ENCODE results near the gene TRABD.
"Not testable (repeated sequence)": the region's sequence is repeated elsewhere in the genome, so short reads cannot be mapped to it uniquely, and the experiment has no call there.

The TRABD gene

GRCh38 chr22:50185375-50186087 lies at the start of gene TRABD:
Gene TRABD (plus strand): TSS chr22:50185913. CDS start chr22:50193061, 7,148 bp downstream.
- H3K4me1 ChIP-seq (ENCODE audit: control insufficient read depth, insufficient read depth, low read length) = no peaks in the 10 kb centered on the region
- no peaks in the 10 kb centered on the region for H3K9me3 ChIP-seq (ENCODE audit: control insufficient read depth, insufficient read depth, low read length)
- peak within 1 kb of the TSS; percentile 70 for H3K4me3 ChIP-seq (ENCODE audit: low read depth, low read length)
- no peaks in the 10 kb centered on the region for H3K27me3 ChIP-seq (ENCODE audit: control insufficient read depth, insufficient read depth, low read length)
- H3K9ac ChIP-seq (ENCODE audit: low read depth, low read length) = peak within 1 kb of the TSS; percentile 24
- peaks cover 7% of the 10 kb centered on the region for H3K36me3 ChIP-seq (ENCODE audit: control insufficient read depth, insufficient read depth, low read length)

- H3K36me3 ChIP-seq (ENCODE audit: control insufficient read depth, insufficient read depth, low read length) = no peaks in the 10 kb centered on the region
- no peaks in the 10 kb centered on the region for H3K27me3 ChIP-seq (ENCODE audit: control insufficient read depth, insufficient read depth, low read length)
- H3K9ac ChIP-seq (ENCODE audit: low read depth, low read length) = no peak overlapping the region
- H3K9me3 ChIP-seq (ENCODE audit: control insufficient read depth, insufficient read depth, low read length) = no peaks in the 10 kb centered on the region
- no peak overlapping the region for H3K4me3 ChIP-seq (ENCODE audit: low read depth, low read length)
- H3K4me1 ChIP-seq (ENCODE audit: control insufficient read depth, insufficient read depth, low read length) = no peaks in the 10 kb centered on the region
These were observed 49.1 kb upstream of the TRABD start for GRCh38 chr22:50136581-50137015.

GRCh38 chr22:50137277-50137676 lies 48.4 kb upstream of the TRABD start:
- H3K27me3 ChIP-seq (ENCODE audit: control insufficient read depth, insufficient read depth, low read length); H3K9ac ChIP-seq (ENCODE audit: low read depth, low read length); H3K4me3 ChIP-seq (ENCODE audit: low read depth, low read length); H3K9me3 ChIP-seq (ENCODE audit: control insufficient read depth, insufficient read depth, low read length); H3K4me1 ChIP-seq (ENCODE audit: control insufficient read depth, insufficient read depth, low read length); H3K36me3 ChIP-seq (ENCODE audit: control insufficient read depth, insufficient read depth, low read length): not testable (repeated sequence)

GRCh38 chr22:50138041-50138440 lies 47.7 kb upstream of the TRABD start:
- no peaks in the 10 kb centered on the region for H3K27me3 ChIP-seq (ENCODE audit: control insufficient read depth, insufficient read depth, low read length)
- H3K4me1 ChIP-seq (ENCODE audit: control insufficient read depth, insufficient read depth, low read length) = no peaks in the 10 kb centered on the region
- no peak overlapping the region for H3K9ac ChIP-seq (ENCODE audit: low read depth, low read length)
- H3K4me3 ChIP-seq (ENCODE audit: low read depth, low read length) = no peak overlapping the region
- H3K36me3 ChIP-seq (ENCODE audit: control insufficient read depth, insufficient read depth, low read length) = no peaks in the 10 kb centered on the region
- H3K9me3 ChIP-seq (ENCODE audit: control insufficient read depth, insufficient read depth, low read length) = no peaks in the 10 kb centered on the region

GRCh38 chr22:50138988-50139387 lies 46.7 kb upstream of the TRABD start:
- H3K9ac ChIP-seq (ENCODE audit: low read depth, low read length) = no peak overlapping the region
- H3K9me3 ChIP-seq (ENCODE audit: control insufficient read depth, insufficient read depth, low read length) = no peaks in the 10 kb centered on the region
- no peaks in the 10 kb centered on the region for H3K36me3 ChIP-seq (ENCODE audit: control insufficient read depth, insufficient read depth, low read length)
- no peaks in the 10 kb centered on the region for H3K4me1 ChIP-seq (ENCODE audit: control insufficient read depth, insufficient read depth, low read length)
- H3K4me3 ChIP-seq (ENCODE audit: low read depth, low read length) = no peak overlapping the region
- no peaks in the 10 kb centered on the region for H3K27me3 ChIP-seq (ENCODE audit: control insufficient read depth, insufficient read depth, low read length)

- no peaks in the 10 kb centered on the region for H3K4me1 ChIP-seq (ENCODE audit: control insufficient read depth, insufficient read depth, low read length)
- no peak overlapping the region for H3K4me3 ChIP-seq (ENCODE audit: low read depth, low read length)
- no peaks in the 10 kb centered on the region for H3K27me3 ChIP-seq (ENCODE audit: control insufficient read depth, insufficient read depth, low read length)
- H3K9me3 ChIP-seq (ENCODE audit: control insufficient read depth, insufficient read depth, low read length) = no peaks in the 10 kb centered on the region
- H3K9ac ChIP-seq (ENCODE audit: low read depth, low read length) = no peak overlapping the region
- H3K36me3 ChIP-seq (ENCODE audit: control insufficient read depth, insufficient read depth, low read length) = no peaks in the 10 kb centered on the region
These were observed 45.8 kb upstream of the TRABD start for GRCh38 chr22:50139843-50140415.

GRCh38 chr22:50140615-50141014 lies 45.1 kb upstream of the TRABD start:
- Histone ChIP-seq H3K27me3 (ENCODE audit: control insufficient read depth, insufficient read depth, low read length) (no peaks in the 10 kb centered on the region), H3K9ac (ENCODE audit: low read depth, low read length) (no peak overlapping the region), H3K4me1 (ENCODE audit: control insufficient read depth, insufficient read depth, low read length) (no peaks in the 10 kb centered on the region), H3K9me3 (ENCODE audit: control insufficient read depth, insufficient read depth, low read length) (no peaks in the 10 kb centered on the region), H3K4me3 (ENCODE audit: low read depth, low read length) (no peak overlapping the region), H3K36me3 (ENCODE audit: control insufficient read depth, insufficient read depth, low read length) (no peaks in the 10 kb centered on the region)

GRCh38 chr22:50141462-50141861 lies 44.3 kb upstream of the TRABD start:
- no peaks in the 10 kb centered on the region for H3K27me3 ChIP-seq (ENCODE audit: control insufficient read depth, insufficient read depth, low read length)

GRCh38 chr22:50141891-50142363 lies 43.8 kb upstream of the TRABD start:
- H3K4me3 ChIP-seq (ENCODE audit: low read depth, low read length) = no peak overlapping the region
- no peaks in the 10 kb centered on the region for H3K4me1 ChIP-seq (ENCODE audit: control insufficient read depth, insufficient read depth, low read length)
- no peak overlapping the region for H3K9ac ChIP-seq (ENCODE audit: low read depth, low read length)
- H3K27me3 ChIP-seq (ENCODE audit: control insufficient read depth, insufficient read depth, low read length) = no peaks in the 10 kb centered on the region
- no peaks in the 10 kb centered on the region for H3K36me3 ChIP-seq (ENCODE audit: control insufficient read depth, insufficient read depth, low read length)
- H3K9me3 ChIP-seq (ENCODE audit: control insufficient read depth, insufficient read depth, low read length) = no peaks in the 10 kb centered on the region

More at GRCh38 chr22:50141462-50141861, 44.3 kb upstream of the TRABD start:
- Histone ChIP-seq H3K36me3 (ENCODE audit: control insufficient read depth, insufficient read depth, low read length) (no peaks in the 10 kb centered on the region), H3K9me3 (ENCODE audit: control insufficient read depth, insufficient read depth, low read length) (no peaks in the 10 kb centered on the region), H3K4me3 (ENCODE audit: low read depth, low read length) (no peak overlapping the region), H3K9ac (ENCODE audit: low read depth, low read length) (no peak overlapping the region), H3K4me1 (ENCODE audit: control insufficient read depth, insufficient read depth, low read length) (no peaks in the 10 kb centered on the region)

- H3K4me3 ChIP-seq (ENCODE audit: low read depth, low read length) = no peak overlapping the region
- no peaks in the 10 kb centered on the region for H3K4me1 ChIP-seq (ENCODE audit: control insufficient read depth, insufficient read depth, low read length)
These were observed 42.6 kb upstream of the TRABD start for GRCh38 chr22:50143096-50143495.

GRCh38 chr22:50144005-50144614 lies 41.6 kb upstream of the TRABD start:
- no peaks in the 10 kb centered on the region for H3K9me3 ChIP-seq (ENCODE audit: control insufficient read depth, insufficient read depth, low read length)
- no peak overlapping the region for H3K4me3 ChIP-seq (ENCODE audit: low read depth, low read length)
- no peaks in the 10 kb centered on the region for H3K36me3 ChIP-seq (ENCODE audit: control insufficient read depth, insufficient read depth, low read length)
- no peaks in the 10 kb centered on the region for H3K27me3 ChIP-seq (ENCODE audit: control insufficient read depth, insufficient read depth, low read length)
- no peak overlapping the region for H3K9ac ChIP-seq (ENCODE audit: low read depth, low read length)
- H3K4me1 ChIP-seq (ENCODE audit: control insufficient read depth, insufficient read depth, low read length) = no peaks in the 10 kb centered on the region

More at GRCh38 chr22:50143096-50143495, 42.6 kb upstream of the TRABD start:
- H3K9me3 ChIP-seq (ENCODE audit: control insufficient read depth, insufficient read depth, low read length) = no peaks in the 10 kb centered on the region
- H3K27me3 ChIP-seq (ENCODE audit: control insufficient read depth, insufficient read depth, low read length) = no peaks in the 10 kb centered on the region
- H3K36me3 ChIP-seq (ENCODE audit: control insufficient read depth, insufficient read depth, low read length) = no peaks in the 10 kb centered on the region
- H3K9ac ChIP-seq (ENCODE audit: low read depth, low read length) = no peak overlapping the region
